AG04449 (cell line): ENCODE measurements around the gene ATG14.

ENCODE experiments used
- CTCF ChIA-PET: fragments of 350-600 bp; formaldehyde crosslinking; extraction: SDS; loops from one replicate; lab custom pipeline; 2021; ENCODE audit warnings: antibody characterized with exemption; lab: Yijun Ruan, JAX
- POLR2A ChIA-PET: fragments of 400-600, 350-600 bp; formaldehyde crosslinking; extraction: SDS; loops from one replicate; lab custom pipeline; 2020; ENCODE audit warnings: antibody characterized with exemption, inconsistent platforms; lab: Yijun Ruan, JAX
- DNase-seq: peaks from one replicate; pipeline ENCODE4 v3.0.0-alpha.2; 2010; ENCODE audit warnings: low read depth, low spot score
- H3K4me3 ChIP-seq: 2 replicates; pipeline ENCODE4 v1.5.1; 2011; ENCODE audit warnings: low read depth, mild to moderate bottlenecking, control low read depth, low read length
- TF ChIP-seq, protein P1 (sequence below): IDR thresholded peaks from one replicate; pipeline ENCODE4 v1.5.1; 2011; ENCODE audit warnings: mild to moderate bottlenecking, moderate library complexity, low read length, control low read depth, inconsistent platforms; ENCODE audit not compliant: insufficient read depth; ENCODE audit errors: missing control alignments

Gene ATG14

DNA sequence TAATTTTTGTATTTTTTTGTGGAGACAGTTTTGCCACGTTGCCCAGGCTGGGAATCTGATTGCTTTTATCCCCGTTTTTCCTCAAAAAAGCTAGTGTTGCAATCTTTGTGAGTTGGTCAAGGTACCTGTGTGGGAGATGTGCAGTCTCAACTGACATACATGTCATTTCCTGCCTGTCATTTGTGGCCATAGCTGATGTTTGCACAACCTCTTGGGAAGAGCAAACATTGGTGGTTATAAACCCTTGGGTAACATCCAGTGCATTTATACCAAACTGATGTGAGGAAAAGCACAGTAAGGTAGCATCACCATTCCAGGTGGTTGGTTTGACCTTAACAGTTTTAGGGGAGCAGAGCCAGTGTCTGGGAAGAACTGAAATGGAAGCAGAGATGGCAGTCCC is 54.7 kb downstream of the ATG14 start:
- no peak for DNase-seq
- H3K4me3 ChIP-seq, result no peak overlapping the region
- CTCF ChIA-PET, result interaction anchor here (1.1 to 11.9 kb wide), 4 partner anchors 10 to 144 kb away, joined by 5 to 77 read pairs (median 16); partner anchors contain the start of gene FBXO34
- POLR2A ChIA-PET, result no interaction called here
- TF ChIP-seq, protein P1, sequence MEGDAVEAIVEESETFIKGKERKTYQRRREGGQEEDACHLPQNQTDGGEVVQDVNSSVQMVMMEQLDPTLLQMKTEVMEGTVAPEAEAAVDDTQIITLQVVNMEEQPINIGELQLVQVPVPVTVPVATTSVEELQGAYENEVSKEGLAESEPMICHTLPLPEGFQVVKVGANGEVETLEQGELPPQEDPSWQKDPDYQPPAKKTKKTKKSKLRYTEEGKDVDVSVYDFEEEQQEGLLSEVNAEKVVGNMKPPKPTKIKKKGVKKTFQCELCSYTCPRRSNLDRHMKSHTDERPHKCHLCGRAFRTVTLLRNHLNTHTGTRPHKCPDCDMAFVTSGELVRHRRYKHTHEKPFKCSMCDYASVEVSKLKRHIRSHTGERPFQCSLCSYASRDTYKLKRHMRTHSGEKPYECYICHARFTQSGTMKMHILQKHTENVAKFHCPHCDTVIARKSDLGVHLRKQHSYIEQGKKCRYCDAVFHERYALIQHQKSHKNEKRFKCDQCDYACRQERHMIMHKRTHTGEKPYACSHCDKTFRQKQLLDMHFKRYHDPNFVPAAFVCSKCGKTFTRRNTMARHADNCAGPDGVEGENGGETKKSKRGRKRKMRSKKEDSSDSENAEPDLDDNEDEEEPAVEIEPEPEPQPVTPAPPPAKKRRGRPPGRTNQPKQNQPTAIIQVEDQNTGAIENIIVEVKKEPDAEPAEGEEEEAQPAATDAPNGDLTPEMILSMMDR, result no peak

DNA sequence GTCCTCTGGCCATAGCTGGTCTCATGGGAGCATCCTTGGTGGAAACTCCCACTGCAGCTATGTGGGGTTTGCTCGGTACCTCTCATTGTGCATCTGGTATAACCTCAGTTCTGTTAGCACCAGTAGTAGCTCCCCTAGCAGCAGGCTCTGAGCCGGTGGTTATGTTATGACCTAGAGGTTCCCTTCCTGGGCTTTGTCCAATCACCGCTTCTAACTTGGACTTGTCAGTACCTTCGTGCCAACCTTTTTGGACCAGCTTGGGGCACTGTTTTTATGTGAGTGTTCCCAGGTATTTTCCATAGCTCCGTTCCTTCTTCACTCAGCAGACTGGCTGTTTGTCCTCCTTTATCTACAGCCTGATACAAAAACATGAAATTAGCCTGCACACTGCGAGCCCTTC is 55.7 kb downstream of the ATG14 start:
- TF ChIP-seq, protein P1, result no peak
- ChIA-PET CTCF (interaction anchor here (0.5 to 11.9 kb wide), 12 partner anchors 10 to 1036 kb away, joined by 3 to 77 read pairs (median 6); partner anchors contain the start of gene FBXO34), POLR2A (no interaction called here)
- no peak overlapping the region for H3K4me3 ChIP-seq
- no peak for DNase-seq

DNA sequence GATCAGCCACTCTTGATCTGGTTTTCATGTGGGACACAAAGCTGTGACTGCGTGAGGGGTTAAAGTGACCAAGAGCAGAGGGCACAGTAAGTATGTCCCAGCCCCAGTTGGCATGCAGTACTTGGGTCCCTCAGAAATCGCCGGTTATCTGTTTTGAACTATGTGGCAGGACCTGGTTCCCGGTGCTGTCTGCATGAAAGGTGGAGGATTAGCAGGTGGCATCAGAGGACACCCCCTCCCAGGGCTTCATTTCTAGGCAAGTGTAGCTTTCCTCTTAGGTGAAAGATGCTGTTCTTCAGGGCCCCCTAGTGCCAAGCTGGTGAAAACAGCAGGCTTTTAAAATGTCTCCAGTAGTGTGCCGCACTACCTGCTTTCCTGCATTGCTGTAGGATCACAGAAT is 57.1 kb downstream of the ATG14 start:
- TF ChIP-seq, protein P1, result peak; percentile 49
- no peak overlapping the region for H3K4me3 ChIP-seq
- ChIA-PET CTCF (interaction anchor here (0.8 to 11.9 kb wide), 26 partner anchors 9 to 142 kb away, joined by 3 to 77 read pairs (median 6); partner anchors contain the start of gene FBXO34), POLR2A (interaction anchor here (1.0 kb wide), 1 partner anchor 83 kb away, joined by 3 read pairs; the partner anchor contains the start of gene FBXO34)
- no peak for DNase-seq

DNA sequence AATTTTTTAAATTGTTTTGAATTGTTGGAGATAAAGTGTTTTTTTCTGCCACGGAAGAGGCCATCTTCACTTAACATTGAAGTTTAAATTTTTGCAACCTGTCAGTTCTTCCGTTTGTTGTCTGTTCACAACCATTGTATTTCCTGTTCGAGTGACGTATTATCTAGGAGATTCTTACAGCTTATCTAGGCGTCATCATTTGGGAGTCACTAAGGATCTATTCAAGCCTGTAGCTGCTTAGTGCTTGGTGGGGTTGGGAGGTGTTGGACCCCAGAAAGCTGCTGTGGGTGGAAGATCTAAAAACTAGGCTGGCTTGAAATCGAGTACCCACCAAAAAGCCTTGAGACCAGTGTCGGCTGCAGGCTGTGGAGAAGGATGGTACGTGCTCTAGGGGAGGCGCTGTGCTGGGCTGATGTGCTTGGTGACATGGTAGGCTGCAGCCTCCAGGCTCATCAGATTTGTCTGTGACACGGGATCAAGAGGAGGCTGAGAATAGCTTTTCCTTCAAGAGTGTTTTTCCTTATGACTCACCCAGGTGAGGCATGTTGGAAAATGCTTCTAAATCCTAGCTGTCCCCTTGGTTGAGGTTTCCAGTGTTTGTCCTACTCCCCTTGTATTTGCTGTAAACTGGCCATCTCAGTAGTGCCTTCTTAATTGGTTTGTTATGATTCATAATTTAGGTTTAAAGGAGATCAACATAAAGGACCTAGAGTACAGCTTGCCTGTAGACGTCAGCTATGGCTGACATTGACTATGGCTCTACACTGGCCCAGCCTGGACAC is 57.8 kb downstream of the ATG14 start:
- CTCF ChIA-PET, result interaction anchor here (0.8 to 11.9 kb wide), 25 partner anchors 8 to 141 kb away, joined by 3 to 77 read pairs (median 6); partner anchors contain the start of gene FBXO34
- DNase-seq, result no peak
- TF ChIP-seq, protein P1, result no peak
- H3K4me3 ChIP-seq, result no peak overlapping the region
- POLR2A ChIA-PET, result interaction anchor here (1.0 kb wide), 1 partner anchor 82 kb away, joined by 3 read pairs; the partner anchor contains the start of gene FBXO34

DNA sequence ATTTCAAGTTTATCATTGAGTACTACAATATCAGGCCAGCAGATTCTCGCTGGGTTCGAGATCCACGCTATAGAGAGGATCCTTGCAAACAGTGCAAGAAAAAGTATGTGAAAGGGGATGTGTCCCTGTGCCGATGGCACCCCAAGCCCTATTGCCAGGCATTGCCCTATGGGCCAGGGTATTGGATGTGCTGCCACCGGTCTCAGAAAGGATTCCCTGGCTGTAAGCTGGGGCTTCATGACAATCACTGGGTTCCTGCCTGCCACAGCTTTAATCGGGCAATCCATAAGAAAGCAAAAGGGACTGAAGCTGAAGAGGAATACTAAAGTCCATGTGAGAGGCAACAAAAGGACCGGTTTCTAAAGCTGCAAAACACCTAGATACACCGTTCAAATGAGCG is 59.4 kb downstream of the ATG14 start:
- H3K4me3 ChIP-seq, result no peak overlapping the region
- TF ChIP-seq, protein P1, result no peak
- no peak for DNase-seq
- CTCF ChIA-PET, result interaction anchor here (11.9 kb wide), 1 partner anchor 81 kb away, joined by 77 read pairs; the partner anchor contains the start of gene FBXO34
- POLR2A ChIA-PET, result no interaction called here

DNA sequence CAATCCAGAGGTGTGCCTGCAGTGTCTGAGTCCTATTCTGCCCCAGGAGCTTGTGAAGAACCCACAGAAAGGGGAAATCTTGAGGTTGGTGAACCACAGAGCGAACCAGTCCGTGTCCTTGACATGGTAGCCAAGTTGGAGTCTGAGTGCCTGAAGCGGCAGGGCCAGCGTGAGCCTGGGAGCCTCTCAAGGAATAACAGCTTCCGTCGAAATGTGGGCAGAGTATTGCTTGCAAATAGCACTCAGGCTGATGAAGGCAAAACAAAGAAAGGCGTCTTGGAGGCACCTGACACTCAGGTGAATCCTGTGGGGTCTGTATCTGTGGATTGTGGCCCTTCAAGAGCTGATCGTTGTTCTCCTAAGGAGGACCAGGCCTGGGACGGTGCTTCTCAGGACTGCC is 60.5 kb downstream of the ATG14 start:
- CTCF ChIA-PET, result interaction anchor here (0.9 to 11.9 kb wide), 5 partner anchors 9 to 139 kb away, joined by 3 to 77 read pairs (median 11); partner anchors contain the start of gene FBXO34
- no peak for DNase-seq
- TF ChIP-seq, protein P1, result no peak
- POLR2A ChIA-PET, result no interaction called here
- H3K4me3 ChIP-seq, result no peak overlapping the region
